OCI-LY1 (cell line): ENCODE data around the gene MRPS27.
A peak's percentile ranks its signal among the peaks of the same experiment; 100 is the strongest.

Source experiments
- H2AFZ ChIP-seq: fragments of 200-600 bp; sonication (generic), shearing (Covaris generic); 2 replicates; pipeline ENCODE4 v1.6.0; 2014; ENCODE audit warnings: antibody characterized with exemption, mild to moderate bottlenecking, low read length
- H3F3A ChIP-seq: fragments of 200-600 bp; sonication (generic), shearing (Covaris generic); 2 replicates; pipeline ENCODE4 v1.6.0; 2014; ENCODE audit warnings: mild to moderate bottlenecking, antibody characterized with exemption, low read length, moderate library complexity; ENCODE audit not compliant: insufficient read depth
- H3K27ac ChIP-seq: fragments of 200-600 bp; sonication (generic); 2 replicates; pipeline ENCODE4 v1.5.1; 2014; ENCODE audit warnings: low read length, mixed run types, mild to moderate bottlenecking, low read depth; ENCODE audit not compliant: poor library complexity, severe bottlenecking
- H3K27me3 ChIP-seq: fragments of 200-600 bp; sonication (generic); 2 replicates; pipeline ENCODE4 v1.6.0; 2014; ENCODE audit warnings: antibody characterized with exemption, mild to moderate bottlenecking, low read length, moderate library complexity; ENCODE audit not compliant: insufficient read depth
- H3K36me3 ChIP-seq: fragments of 200-600 bp; sonication (generic); 2 replicates; pipeline ENCODE4 v1.6.1; 2014; ENCODE audit warnings: mild to moderate bottlenecking, antibody characterized with exemption, low read length, moderate library complexity, mixed read lengths; ENCODE audit not compliant: insufficient read depth
- H3K4me1 ChIP-seq: fragments of 200-600 bp; sonication (generic); 2 replicates; pipeline ENCODE4 v1.5.1; 2014; ENCODE audit warnings: mild to moderate bottlenecking, low read length, moderate library complexity; ENCODE audit not compliant: insufficient read depth, severe bottlenecking
- H3K4me2 ChIP-seq: fragments of 200-600 bp; sonication (generic), shearing (Covaris generic); 2 replicates; pipeline ENCODE4 v1.6.1; 2014; ENCODE audit warnings: low read length
- H3K4me3 ChIP-seq: fragments of 200-600 bp; sonication (generic); 2 replicates; pipeline ENCODE4 v1.5.1; 2014; ENCODE audit warnings: low read length, low read depth, mild to moderate bottlenecking, mixed read lengths; ENCODE audit not compliant: poor library complexity, severe bottlenecking
- H3K79me2 ChIP-seq: fragments of 200-600 bp; shearing (Covaris generic); 2 replicates; pipeline ENCODE4 v1.6.1; 2016; ENCODE audit warnings: mixed run types, low read length, mixed read lengths; ENCODE audit not compliant: insufficient read depth
- H3K9ac ChIP-seq: fragments of 200-600 bp; sonication (generic), shearing (Covaris generic); 2 replicates; pipeline ENCODE4 v1.6.1; 2014; ENCODE audit warnings: mild to moderate bottlenecking, low read length, mixed read lengths
- H3K9me2 ChIP-seq: fragments of 200-600 bp; sonication (generic), shearing (Covaris generic); 2 replicates; pipeline ENCODE4 v1.6.1; 2014; ENCODE audit warnings: low read depth, mild to moderate bottlenecking, low read length, mixed read lengths
- H3K9me3 ChIP-seq: fragments of 200-600 bp; shearing (Covaris generic); 2 replicates; pipeline ENCODE4 v1.6.1; 2014; ENCODE audit warnings: low read length, mixed read lengths
- H4K20me1 ChIP-seq: fragments of 200-600 bp; sonication (generic), shearing (Covaris generic); 2 replicates; pipeline ENCODE4 v1.6.0; 2016; ENCODE audit warnings: mild to moderate bottlenecking, low read length; ENCODE audit not compliant: insufficient read depth
- EZH2 ChIP-seq: fragments of 200-600 bp; sonication (generic), shearing (Covaris generic); IDR thresholded peaks from 2 replicates; pipeline ENCODE4 v1.8.0; 2017; ENCODE audit warnings: borderline replicate concordance, mixed run types, mild to moderate bottlenecking, antibody characterized with exemption, low read length, moderate library complexity, mixed read lengths
- TF ChIP-seq, protein P1 (sequence below): fragments of 200-600 bp; sonication (generic), shearing (Covaris generic); IDR thresholded peaks from 2 replicates; pipeline ENCODE4 v1.5.1; 2017; ENCODE audit warnings: mild to moderate bottlenecking, antibody characterized with exemption, low read length, moderate library complexity, mixed read lengths

Gene MRPS27

DNA sequence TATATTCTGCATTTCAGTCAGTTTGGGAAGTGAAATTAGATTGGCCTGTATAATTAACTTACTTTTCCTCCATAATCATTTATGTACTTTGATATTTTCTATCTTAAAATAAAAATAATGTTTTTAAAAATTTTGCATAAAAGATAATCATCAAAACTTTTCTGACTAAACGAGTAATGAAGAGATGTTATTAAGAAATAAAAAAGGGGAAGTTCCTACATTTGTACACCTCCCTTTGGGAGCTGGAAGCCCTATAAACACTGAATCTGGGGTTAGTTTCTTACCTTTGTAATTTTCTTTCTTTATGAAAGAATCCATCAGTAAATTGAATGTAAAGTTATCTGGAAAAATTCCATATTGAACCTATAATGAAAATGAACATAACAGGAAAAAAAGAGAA is 86.2 kb downstream of the MRPS27 start:
- no peak overlapping the region for H2AFZ ChIP-seq
- H3K9me2 ChIP-seq: no peaks in the 10 kb centered on the region
- peak overlapping the region; percentile 12; the same call in 1 of the 2 replicates for H3K4me2 ChIP-seq
- H3K4me3 ChIP-seq: no peak overlapping the region
- H3K79me2 ChIP-seq: no peaks in the 10 kb centered on the region
- H3K9me3 ChIP-seq: no peaks in the 10 kb centered on the region
- no peaks in the 10 kb centered on the region for H4K20me1 ChIP-seq
- H3K27ac ChIP-seq: peak overlapping the region; percentile 96
- peaks cover 74% of the 10 kb centered on the region for H3K36me3 ChIP-seq
- H3K4me1 ChIP-seq: peaks cover 76% of the 10 kb centered on the region
- H3F3A ChIP-seq: no peaks in the 10 kb centered on the region; the same call in 1 of the 2 replicates
- no peak for TF ChIP-seq EZH2
- TF ChIP-seq, protein P1, sequence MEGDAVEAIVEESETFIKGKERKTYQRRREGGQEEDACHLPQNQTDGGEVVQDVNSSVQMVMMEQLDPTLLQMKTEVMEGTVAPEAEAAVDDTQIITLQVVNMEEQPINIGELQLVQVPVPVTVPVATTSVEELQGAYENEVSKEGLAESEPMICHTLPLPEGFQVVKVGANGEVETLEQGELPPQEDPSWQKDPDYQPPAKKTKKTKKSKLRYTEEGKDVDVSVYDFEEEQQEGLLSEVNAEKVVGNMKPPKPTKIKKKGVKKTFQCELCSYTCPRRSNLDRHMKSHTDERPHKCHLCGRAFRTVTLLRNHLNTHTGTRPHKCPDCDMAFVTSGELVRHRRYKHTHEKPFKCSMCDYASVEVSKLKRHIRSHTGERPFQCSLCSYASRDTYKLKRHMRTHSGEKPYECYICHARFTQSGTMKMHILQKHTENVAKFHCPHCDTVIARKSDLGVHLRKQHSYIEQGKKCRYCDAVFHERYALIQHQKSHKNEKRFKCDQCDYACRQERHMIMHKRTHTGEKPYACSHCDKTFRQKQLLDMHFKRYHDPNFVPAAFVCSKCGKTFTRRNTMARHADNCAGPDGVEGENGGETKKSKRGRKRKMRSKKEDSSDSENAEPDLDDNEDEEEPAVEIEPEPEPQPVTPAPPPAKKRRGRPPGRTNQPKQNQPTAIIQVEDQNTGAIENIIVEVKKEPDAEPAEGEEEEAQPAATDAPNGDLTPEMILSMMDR: no peak
- no peaks in the 10 kb centered on the region for H3K27me3 ChIP-seq
- H3K9ac ChIP-seq: no peak overlapping the region

- no peaks in the 10 kb centered on the region for H3K79me2 ChIP-seq
- H3K9me2 ChIP-seq: no peaks in the 10 kb centered on the region
- peaks cover 78% of the 10 kb centered on the region for H3K4me1 ChIP-seq
- H3K4me3 ChIP-seq: peak overlapping the region; percentile 27
- H3K4me2 ChIP-seq: peak overlapping the region; percentile 55
- H3K36me3 ChIP-seq: peaks cover 75% of the 10 kb centered on the region
- peak overlapping the region; percentile 41 for H3K9ac ChIP-seq
- TF ChIP-seq EZH2: no peak
- TF ChIP-seq, protein P1: no peak
- peak overlapping the region; percentile 96 for H3K27ac ChIP-seq
- H3K9me3 ChIP-seq: no peaks in the 10 kb centered on the region
- H3K27me3 ChIP-seq: no peaks in the 10 kb centered on the region
- no peaks in the 10 kb centered on the region; the same call in 1 of the 2 replicates for H3F3A ChIP-seq
- no peaks in the 10 kb centered on the region for H4K20me1 ChIP-seq
- no peak overlapping the region for H2AFZ ChIP-seq
These were observed 87.2 kb downstream of the MRPS27 start for GRCh38 chr5:72232838-72233237.

- H3K4me3 ChIP-seq: peak overlapping the region; percentile 27
- no peaks in the 10 kb centered on the region; the same call in 1 of the 2 replicates for H3F3A ChIP-seq
- H3K4me1 ChIP-seq: peaks cover 78% of the 10 kb centered on the region
- H3K27ac ChIP-seq: peak overlapping the region; percentile 96
- H3K4me2 ChIP-seq: peak overlapping the region; percentile 55
- H3K9me3 ChIP-seq: no peaks in the 10 kb centered on the region
- H3K36me3 ChIP-seq: peaks cover 75% of the 10 kb centered on the region
- H3K9ac ChIP-seq: peak overlapping the region; percentile 42
- TF ChIP-seq, protein P1: no peak
- no peak for TF ChIP-seq EZH2
- H3K27me3 ChIP-seq: no peaks in the 10 kb centered on the region
- no peaks in the 10 kb centered on the region for H3K79me2 ChIP-seq
- H3K9me2 ChIP-seq: no peaks in the 10 kb centered on the region
- H2AFZ ChIP-seq: no peak overlapping the region
- no peaks in the 10 kb centered on the region for H4K20me1 ChIP-seq
These were observed 87.9 kb downstream of the MRPS27 start for GRCh38 chr5:72231991-72232703.
